GM19324 (cell line): ENCODE data around the gene CNTN5.
"Not testable (repeated sequence)": the region's sequence is repeated elsewhere in the genome, so short reads cannot be mapped to it uniquely, and the experiment has no call there.

Experiments
- ATAC-seq: cut with Tn5 transposase; IDR thresholded peaks from one replicate; pipeline ENCODE4 v1.9.1; 2021; ENCODE audit warnings: mild to moderate bottlenecking, moderate library complexity; ENCODE audit not compliant: unreplicated experiment, low FRiP score

Gene CNTN5

DNA sequence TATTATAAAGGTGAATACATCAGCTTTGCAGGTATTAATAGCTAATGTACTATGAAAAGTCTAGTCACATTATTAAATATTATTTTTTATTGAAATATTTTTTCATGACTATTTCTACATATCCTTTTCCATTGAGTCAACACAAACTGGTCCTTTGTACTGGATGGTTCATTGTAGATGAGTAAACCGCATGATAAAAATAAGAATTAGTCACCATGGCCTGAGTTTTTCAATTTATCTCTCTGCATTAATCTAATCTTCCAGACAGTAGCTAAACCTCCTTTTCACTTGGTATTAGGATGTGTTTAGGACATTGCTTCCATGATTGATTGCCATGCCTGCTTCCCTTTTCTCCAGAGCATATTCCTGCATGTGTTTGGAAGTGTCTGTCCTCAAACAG is 1227.0 kb downstream of the CNTN5 start:
- ATAC-seq = no peak

DNA sequence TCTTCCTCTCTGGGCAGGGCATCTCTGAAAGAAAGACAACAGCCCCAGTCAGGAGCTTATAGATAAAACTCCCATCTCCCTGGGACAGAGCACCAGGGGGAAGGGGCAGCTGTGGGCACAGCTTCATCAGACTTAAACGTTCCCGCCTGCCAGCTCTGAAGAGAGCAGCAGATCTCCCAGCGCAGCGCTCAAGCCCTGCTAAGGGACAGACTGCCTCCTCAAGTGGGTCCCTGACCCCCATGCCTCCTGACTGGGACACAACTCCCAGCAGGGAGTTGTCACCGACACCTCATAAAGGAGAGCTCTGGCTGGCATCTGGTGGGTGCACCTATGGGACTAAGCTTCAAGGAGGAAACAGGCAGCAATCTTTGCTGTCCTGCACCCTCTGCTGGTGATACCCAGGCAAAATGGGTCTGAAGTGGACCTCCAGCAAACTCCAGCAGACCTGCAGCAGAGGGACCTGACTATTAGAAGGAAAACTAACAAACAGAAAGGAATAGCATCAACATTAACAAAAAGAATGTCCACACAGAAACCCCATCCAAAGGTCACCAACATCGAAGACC is 1236.6 kb downstream of the CNTN5 start:
- ATAC-seq = not testable (repeated sequence)

GRCh38 chr11:100269516-100269915 is 1248.8 kb downstream of the CNTN5 start:
- ATAC-seq = no peak

DNA sequence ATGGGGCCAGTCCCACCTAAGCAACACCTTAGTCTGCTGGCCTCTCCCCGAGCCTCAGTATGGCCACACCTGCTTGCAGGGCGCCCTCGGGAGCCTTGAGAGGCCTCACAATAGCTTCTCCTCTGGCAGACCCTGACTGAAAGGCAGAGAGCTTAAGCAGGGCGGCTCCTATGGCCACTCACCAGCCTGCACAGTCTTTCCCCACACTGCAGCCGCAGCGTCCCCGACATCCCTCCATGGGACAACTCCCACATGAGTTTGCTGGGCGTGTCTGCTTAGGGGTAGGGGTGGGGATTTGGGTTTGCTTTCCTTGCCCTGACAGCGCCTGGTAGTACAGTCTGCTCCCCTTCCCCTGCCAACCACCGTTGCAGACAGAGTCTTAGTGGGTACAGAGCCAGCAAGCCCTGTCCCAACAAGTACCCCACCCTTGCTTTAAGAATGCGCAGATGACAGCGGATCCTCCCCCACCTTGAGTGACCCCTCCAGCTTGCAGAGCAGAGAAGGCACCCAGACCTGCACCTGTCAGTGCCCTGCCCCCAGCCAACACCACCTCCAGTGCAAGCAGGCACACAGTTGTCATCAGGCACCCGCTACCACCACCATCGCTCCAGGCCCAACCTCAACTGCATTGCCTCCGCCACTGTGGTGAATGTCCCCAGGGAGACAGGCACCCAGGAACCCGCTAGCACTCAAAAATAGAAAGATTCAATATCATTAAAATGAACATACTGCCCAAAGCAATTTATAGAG is 1252.5 kb downstream of the CNTN5 start:
- no peak for ATAC-seq

DNA sequence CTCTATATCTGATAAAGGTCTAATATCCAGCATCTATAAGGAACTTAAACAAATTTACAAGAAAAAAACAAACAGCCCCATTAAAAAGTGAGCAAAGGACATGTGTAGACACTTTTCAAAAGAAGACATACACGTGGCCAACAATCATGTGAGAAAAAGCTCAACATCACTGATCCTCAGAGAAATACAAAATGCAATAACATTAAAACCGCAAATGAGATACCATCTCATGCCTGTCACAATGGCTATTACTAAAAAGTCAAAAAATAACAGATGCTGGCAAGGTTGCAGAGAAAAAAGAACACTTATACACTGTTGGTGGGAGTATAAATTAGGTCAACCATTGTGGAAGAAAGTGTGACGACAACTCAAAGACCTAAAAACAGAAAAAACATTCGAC is 1253.7 kb downstream of the CNTN5 start:
- not testable (repeated sequence) for ATAC-seq

- ATAC-seq = no peak
Observed at GRCh38 chr11:100294748-100295147, 1274.0 kb downstream of the CNTN5 start.

GRCh38 chr11:100296051-100296679 is 1275.4 kb downstream of the CNTN5 start:
- ATAC-seq = no peak

DNA sequence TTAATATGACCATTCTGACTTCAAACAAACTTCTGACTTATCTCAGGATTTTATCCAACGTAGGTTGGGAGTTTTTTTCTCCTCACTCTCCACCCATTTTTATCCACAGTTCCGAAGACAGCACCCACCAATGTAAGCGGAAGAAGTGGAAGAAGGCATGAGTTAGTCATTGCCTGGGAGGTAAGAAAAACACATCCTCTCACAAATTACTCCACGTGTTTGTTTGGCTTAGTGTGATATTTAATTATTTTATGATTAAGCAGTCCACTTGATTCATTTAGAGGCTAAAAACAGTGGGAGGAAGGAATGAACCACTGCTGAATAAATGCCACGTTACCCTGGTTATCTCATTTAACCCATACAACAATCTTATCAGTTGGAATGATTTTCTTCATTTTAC is 1276.8 kb downstream of the CNTN5 start:
- ATAC-seq = no peak

- no peak for ATAC-seq
Observed at GRCh38 chr11:100302824-100303223, 1282.1 kb downstream of the CNTN5 start.

DNA sequence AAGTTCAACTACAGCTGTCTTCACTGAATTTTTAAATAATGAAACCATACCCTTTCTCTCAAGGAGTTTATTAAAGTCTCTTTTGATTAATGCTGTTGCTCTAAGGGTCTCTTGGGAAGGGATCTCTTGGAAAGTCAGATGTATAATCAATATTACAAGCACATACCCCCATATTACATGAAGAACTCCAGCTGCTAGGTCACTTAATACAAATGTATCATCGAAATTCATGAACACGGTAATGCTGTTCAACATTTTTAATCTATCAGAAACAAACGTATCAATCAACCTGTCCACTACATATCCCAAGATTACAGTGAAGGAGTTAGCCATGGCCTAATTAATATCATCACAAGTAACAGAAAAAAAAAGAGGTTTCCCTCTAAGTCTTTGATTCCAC is 1283.1 kb downstream of the CNTN5 start:
- ATAC-seq = no peak

DNA sequence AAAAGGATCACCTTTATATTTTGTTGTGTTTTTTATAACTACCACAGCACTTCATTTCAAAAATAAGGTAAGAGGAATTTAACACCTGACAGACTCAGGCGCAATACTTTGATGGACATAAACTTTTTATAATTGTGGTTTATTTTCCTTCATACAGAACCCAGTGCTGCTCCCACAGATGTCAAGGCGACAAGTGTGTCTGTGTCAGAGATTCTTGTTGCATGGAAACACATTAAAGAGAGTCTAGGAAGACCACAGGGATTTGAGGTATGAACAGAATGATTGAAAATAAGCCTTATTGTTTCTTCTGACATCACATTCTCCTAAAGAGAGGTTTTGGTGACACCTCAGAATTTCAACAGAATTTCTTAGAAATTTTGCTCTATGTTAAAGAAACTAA is 1287.5 kb downstream of the CNTN5 start:
- no peak for ATAC-seq

GRCh38 chr11:100315946-100316345 is 1295.2 kb downstream of the CNTN5 start:
- no peak for ATAC-seq

DNA sequence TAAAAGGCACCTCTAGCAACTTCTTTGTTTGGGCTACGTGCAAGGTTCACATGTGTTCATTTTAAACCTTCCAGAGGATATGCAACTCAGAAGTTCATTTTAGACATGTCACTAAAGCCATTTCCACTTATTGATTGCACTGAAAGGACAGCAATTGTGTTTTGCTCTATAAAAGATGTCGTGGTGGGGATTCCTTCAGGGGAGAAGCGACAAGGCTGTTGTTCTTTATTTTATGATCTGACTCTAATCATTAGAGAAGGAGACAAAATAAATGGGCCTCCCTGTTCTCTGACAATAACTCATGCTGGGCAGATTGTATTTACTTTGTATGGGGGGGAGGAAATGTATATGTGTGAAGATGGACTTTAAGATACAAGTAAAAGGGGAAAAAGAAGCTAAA is 1296.2 kb downstream of the CNTN5 start:
- no peak for ATAC-seq

- no peak for ATAC-seq
Observed at GRCh38 chr11:100319691-100320090, 1298.9 kb downstream of the CNTN5 start.

DNA sequence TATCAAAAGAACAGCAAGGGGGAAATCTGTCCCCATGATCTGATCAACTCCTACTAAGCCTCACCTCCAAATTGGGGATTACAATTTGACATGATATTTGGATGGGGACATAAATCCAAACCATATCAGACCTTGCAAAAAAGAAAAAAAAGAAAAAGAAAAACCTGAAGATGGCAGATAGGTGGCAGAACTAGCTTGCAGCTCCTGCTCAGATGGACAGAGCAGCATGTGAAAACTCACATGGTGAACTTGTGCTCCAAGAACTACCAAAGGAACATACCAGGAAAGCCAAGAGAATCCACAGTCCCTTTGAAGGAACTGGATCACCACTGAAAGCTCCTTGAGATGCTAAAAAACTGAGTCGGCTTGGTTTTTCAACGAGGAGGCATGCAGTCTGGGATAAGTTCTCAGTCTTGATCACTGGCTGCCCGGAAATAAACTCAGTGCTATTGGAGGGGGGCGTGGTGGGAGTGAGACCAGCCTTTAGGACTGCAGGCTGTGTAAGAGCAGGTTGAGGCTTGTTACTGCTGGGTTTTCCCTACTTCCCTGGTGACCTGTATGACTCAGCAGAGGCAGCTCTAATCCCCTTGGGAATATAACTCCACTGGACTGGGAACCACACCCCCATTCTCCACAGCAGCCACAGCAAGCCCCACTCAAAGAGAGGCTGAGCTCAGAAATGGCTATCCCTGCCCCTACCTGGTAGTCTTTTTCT is 1308.0 kb downstream of the CNTN5 start:
- ATAC-seq = no peak

DNA sequence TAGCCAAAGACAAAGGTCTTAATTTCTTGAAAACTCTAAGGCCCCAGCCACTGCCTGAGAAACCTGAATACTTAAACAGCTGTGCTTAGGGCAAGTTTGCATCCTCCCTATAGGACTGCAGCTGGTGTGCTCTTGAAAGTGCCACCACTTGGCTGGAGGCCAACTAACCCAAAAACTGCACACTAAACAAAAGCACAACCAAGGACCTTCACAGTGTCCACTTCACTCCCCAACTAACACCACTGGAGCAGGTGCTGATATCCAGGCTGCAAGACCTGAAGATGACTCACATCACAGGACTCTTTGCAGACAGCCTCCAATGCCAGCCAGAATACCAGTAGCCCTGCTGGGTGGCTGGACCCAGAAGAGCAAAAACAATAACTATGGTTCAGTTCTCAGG is 1308.6 kb downstream of the CNTN5 start:
- no peak for ATAC-seq

- no peak for ATAC-seq
Observed at GRCh38 chr11:100336873-100337272, 1316.1 kb downstream of the CNTN5 start.

GRCh38 chr11:100338144-100338840 is 1317.5 kb downstream of the CNTN5 start:
- ATAC-seq = no peak

DNA sequence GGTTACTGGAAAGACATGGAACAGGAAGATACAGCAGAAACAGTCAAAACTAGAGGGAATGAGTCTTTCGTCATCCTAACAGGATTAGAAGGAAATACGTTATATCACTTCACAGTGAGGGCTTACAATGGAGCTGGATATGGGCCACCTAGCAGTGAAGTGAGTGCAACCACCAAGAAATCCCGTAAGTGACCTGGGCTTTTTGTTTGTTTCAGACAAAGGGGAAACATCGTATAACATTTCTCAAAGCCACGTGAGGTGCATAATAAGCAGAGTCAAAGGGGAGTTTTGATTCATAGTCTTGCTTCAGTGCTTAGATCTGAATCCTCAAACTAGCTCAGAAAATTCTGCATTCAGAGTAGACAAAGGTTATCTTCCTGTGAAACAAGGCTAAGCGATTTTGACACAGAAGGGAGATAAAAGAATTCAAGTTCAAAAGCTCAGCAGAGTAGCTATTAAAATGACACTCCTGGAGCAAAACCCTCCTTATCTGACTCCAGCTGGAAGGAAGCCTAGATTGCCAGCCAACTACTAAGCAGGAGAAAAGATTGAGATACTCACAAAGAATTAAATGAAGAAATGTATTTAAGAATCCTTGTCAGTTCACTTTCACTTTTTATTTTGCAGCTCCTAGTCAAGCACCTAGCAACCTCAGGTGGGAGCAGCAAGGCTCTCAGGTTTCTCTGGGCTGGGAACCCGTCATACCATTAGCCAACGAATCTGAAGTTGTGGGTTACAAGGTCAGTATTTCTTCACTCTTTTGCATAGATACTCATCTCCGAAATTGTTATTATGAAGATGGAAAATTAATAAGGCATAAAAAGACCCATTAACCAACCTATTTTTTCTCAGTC is 1319.9 kb downstream of the CNTN5 start:
- no peak for ATAC-seq

- ATAC-seq = no peak
Observed at GRCh38 chr11:100353083-100353482, 1332.3 kb downstream of the CNTN5 start.
